DND-41 (cell line): ENCODE measurements around the gene RALGAPA2.

Experiments used
- ATAC-seq: fragments of 200-7000 bp; cut with Tn5 transposase; 3 replicates; pipeline ENCODE4 v1.9.1; 2021; ENCODE audit warnings: low read depth; ENCODE audit not compliant: insufficient read depth
- DNase-seq: peaks from one replicate; pipeline ENCODE4 v3.0.0-alpha.2; 2020
- H2AFZ ChIP-seq: 2 replicates; pipeline ENCODE4 v1.6.0; 2012; ENCODE audit warnings: low read depth, low read length
- H3K27ac ChIP-seq: 2 replicates; pipeline ENCODE4 v1.5.1; 2012; ENCODE audit warnings: low read length, inconsistent platforms
- H3K27me3 ChIP-seq: fragments of 200-600 bp; sonication (generic); 2 replicates; pipeline ENCODE4 v1.6.0; 2012; ENCODE audit warnings: low read length, mild to moderate bottlenecking, inconsistent platforms; ENCODE audit not compliant: insufficient read depth, poor library complexity
- H3K36me3 ChIP-seq: 2 replicates; pipeline ENCODE4 v1.5.1; 2012; ENCODE audit warnings: low read length, inconsistent platforms; ENCODE audit not compliant: insufficient read depth
- H3K4me1 ChIP-seq: 2 replicates; pipeline ENCODE4 v1.5.1; 2012; ENCODE audit warnings: mild to moderate bottlenecking, low read length; ENCODE audit not compliant: insufficient read depth
- H3K4me2 ChIP-seq: 2 replicates; pipeline ENCODE4 v1.6.0; 2012; ENCODE audit warnings: mild to moderate bottlenecking, moderate library complexity, low read length, inconsistent platforms; ENCODE audit not compliant: insufficient read depth
- H3K4me3 ChIP-seq, 2 experiments: fragments of 200-600 bp in 1 of 2; shearing (Covaris generic) in 1 of 2; 2 replicates each; pipeline ENCODE4 v1.5.1; 2012 to 2016; ENCODE audit warnings: inconsistent platforms in 2 of 2, low read length in 2 of 2, mild to moderate bottlenecking in 2 of 2, low read depth in 1 of 2, moderate library complexity in 1 of 2
- H3K79me2 ChIP-seq: 2 replicates; pipeline ENCODE4 v1.6.0; 2012; ENCODE audit warnings: low read length, inconsistent platforms; ENCODE audit not compliant: insufficient read depth
- H3K9ac ChIP-seq: 2 replicates; pipeline ENCODE4 v1.6.0; 2012; ENCODE audit warnings: low read depth, mild to moderate bottlenecking, inconsistent platforms, low read length, moderate library complexity
- H3K9me3 ChIP-seq: 2 replicates; pipeline ENCODE4 v1.5.1; 2012; ENCODE audit warnings: low read length, moderate library complexity, mild to moderate bottlenecking, inconsistent platforms; ENCODE audit not compliant: insufficient read depth, severe bottlenecking
- H4K20me1 ChIP-seq: 2 replicates; pipeline ENCODE4 v1.6.0; 2012; ENCODE audit warnings: low read length; ENCODE audit not compliant: insufficient read depth
- EZH2 ChIP-seq: IDR thresholded peaks from 3 replicates; pipeline ENCODE4 v1.6.1; 2012; ENCODE audit warnings: borderline replicate concordance, low read depth, mild to moderate bottlenecking, moderate library complexity, low read length, inconsistent platforms; ENCODE audit not compliant: severe bottlenecking
- TF ChIP-seq, protein P1 (sequence below): IDR thresholded peaks from 2 replicates; pipeline ENCODE4 v1.5.1; 2012; ENCODE audit warnings: borderline replicate concordance, low read length, moderate library complexity, mild to moderate bottlenecking; ENCODE audit not compliant: poor library complexity, severe bottlenecking; ENCODE audit errors: extremely low read depth

RALGAPA2 gene

DNA sequence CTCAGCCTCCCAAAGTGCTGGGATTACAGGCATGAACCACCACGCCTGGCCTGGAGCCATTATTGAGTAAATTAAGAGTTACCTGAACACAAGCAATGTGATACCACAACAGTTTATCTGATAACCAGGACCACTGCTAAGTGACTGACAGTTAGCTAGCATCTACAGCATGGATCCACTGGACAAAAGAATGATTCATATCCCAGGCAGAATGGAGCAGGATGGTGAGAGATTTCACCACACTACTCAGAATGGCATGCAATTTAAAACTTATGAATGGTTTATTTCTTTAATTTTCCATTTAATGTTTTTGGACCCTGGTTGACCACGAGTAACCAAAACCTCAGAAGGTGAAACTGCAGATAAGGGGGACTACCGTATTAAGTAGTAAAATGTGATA, 48.6 kb downstream of the RALGAPA2 start:
- Histone ChIP-seq H4K20me1 (no peaks in the 10 kb centered on the region), H3K9ac (no peak overlapping the region), H3K36me3 (no peaks in the 10 kb centered on the region), H3K79me2 (no peaks in the 10 kb centered on the region), H3K4me3 (no peak overlapping the region), H3K27ac (no peak overlapping the region), H3K4me2 (no peak overlapping the region), H3K9me3 (no peaks in the 10 kb centered on the region), H3K4me1 (peaks cover 4% of the 10 kb centered on the region; the same call in 1 of the 2 replicates), H2AFZ (no peak overlapping the region), H3K27me3 (no peaks in the 10 kb centered on the region)
- TF ChIP-seq EZH2 = no peak
- TF ChIP-seq, protein P1, sequence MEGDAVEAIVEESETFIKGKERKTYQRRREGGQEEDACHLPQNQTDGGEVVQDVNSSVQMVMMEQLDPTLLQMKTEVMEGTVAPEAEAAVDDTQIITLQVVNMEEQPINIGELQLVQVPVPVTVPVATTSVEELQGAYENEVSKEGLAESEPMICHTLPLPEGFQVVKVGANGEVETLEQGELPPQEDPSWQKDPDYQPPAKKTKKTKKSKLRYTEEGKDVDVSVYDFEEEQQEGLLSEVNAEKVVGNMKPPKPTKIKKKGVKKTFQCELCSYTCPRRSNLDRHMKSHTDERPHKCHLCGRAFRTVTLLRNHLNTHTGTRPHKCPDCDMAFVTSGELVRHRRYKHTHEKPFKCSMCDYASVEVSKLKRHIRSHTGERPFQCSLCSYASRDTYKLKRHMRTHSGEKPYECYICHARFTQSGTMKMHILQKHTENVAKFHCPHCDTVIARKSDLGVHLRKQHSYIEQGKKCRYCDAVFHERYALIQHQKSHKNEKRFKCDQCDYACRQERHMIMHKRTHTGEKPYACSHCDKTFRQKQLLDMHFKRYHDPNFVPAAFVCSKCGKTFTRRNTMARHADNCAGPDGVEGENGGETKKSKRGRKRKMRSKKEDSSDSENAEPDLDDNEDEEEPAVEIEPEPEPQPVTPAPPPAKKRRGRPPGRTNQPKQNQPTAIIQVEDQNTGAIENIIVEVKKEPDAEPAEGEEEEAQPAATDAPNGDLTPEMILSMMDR = no peak
- no peak for DNase-seq
- ATAC-seq = no peak

- Histone ChIP-seq H3K4me1 (no peaks in the 10 kb centered on the region), H3K27ac (no peak overlapping the region), H3K4me2 (no peak overlapping the region), H2AFZ (no peak overlapping the region), H3K36me3 (no peaks in the 10 kb centered on the region), H3K27me3 (no peaks in the 10 kb centered on the region), H3K9me3 (no peaks in the 10 kb centered on the region), H3K4me3 (no peak overlapping the region), H4K20me1 (no peaks in the 10 kb centered on the region), H3K79me2 (no peaks in the 10 kb centered on the region), H3K9ac (no peak overlapping the region)
- ATAC-seq (no peak), DNase-seq (no peak)
- no peak for TF ChIP-seq EZH2
- TF ChIP-seq, protein P1 = no peak
Observed at GRCh38 chr20:20658871-20659431, 53.5 kb downstream of the RALGAPA2 start.

DNA sequence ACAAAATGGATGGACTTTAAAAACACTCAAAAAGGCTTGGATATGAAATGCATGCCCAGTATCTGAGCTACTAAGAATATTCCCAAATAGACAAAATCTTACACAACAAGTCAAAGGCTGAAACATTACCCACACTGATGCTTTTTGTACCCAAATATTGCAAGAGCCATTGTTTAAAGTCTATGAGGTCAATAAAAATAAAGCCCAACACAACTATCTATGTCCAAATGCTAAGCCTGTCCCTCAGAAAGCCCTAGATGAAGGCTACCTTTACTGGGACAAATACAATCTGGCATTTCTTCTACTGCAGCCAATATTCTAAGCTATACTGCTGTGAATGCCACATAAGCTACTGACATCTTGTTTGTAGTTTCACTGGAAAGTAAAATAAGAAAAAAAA, 54.3 kb downstream of the RALGAPA2 start:
- no peak overlapping the region for H3K4me3 ChIP-seq
- no peak overlapping the region for H3K27ac ChIP-seq
- TF ChIP-seq EZH2 = no peak
- TF ChIP-seq, protein P1 = no peak
- no peaks in the 10 kb centered on the region for H3K79me2 ChIP-seq
- ATAC-seq = no peak
- no peaks in the 10 kb centered on the region for H3K36me3 ChIP-seq
- H3K9me3 ChIP-seq = no peaks in the 10 kb centered on the region
- H3K4me2 ChIP-seq = no peak overlapping the region
- H3K27me3 ChIP-seq = no peaks in the 10 kb centered on the region
- H3K9ac ChIP-seq = no peak overlapping the region
- no peaks in the 10 kb centered on the region for H4K20me1 ChIP-seq
- no peaks in the 10 kb centered on the region for H3K4me1 ChIP-seq
- DNase-seq = no peak
- H2AFZ ChIP-seq = no peak overlapping the region
